MM.1S (cell line): ENCODE measurements around the gene DMRT3.

Experiments used
- CTCF ChIP-seq: fragments of 300-600 bp; sonication (generic); IDR thresholded peaks from 2 replicates; pipeline ENCODE4 v1.5.1; 2016; ENCODE audit warnings: antibody characterized with exemption, low read length, mixed read lengths
- EZH2 ChIP-seq: fragments of 300-600 bp; sonication (generic); optimal IDR thresholded peaks from 2 replicates; pipeline ENCODE3; 2017; ENCODE audit warnings: low read depth, mild to moderate bottlenecking, antibody characterized with exemption, low read length, mixed read lengths

- no peak for TF ChIP-seq CTCF
- no peak for TF ChIP-seq EZH2
Measured at GRCh38 chr9:1025131-1025530, 48.7 kb downstream of the DMRT3 start.
